GM21447 (cell line): ENCODE measurements around the gene PPP2R5B.
A peak's percentile ranks its signal among the peaks of the same experiment; 100 is the strongest.

Experiments
- ATAC-seq: cut with Tn5 transposase; IDR thresholded peaks from one replicate; pipeline ENCODE4 v1.9.1; 2021; ENCODE audit not compliant: unreplicated experiment

The PPP2R5B gene

GRCh38 chr11:64888729-64889511 lies 35.6 kb upstream of the PPP2R5B start:
- no peak for ATAC-seq

GRCh38 chr11:64890522-64890939 lies 34.0 kb upstream of the PPP2R5B start:
- ATAC-seq = no peak

- ATAC-seq = no peak
These were observed 33.2 kb upstream of the PPP2R5B start for GRCh38 chr11:64891215-64891848.

- no peak for ATAC-seq
These were observed 32.6 kb upstream of the PPP2R5B start for GRCh38 chr11:64891880-64892279.

DNA sequence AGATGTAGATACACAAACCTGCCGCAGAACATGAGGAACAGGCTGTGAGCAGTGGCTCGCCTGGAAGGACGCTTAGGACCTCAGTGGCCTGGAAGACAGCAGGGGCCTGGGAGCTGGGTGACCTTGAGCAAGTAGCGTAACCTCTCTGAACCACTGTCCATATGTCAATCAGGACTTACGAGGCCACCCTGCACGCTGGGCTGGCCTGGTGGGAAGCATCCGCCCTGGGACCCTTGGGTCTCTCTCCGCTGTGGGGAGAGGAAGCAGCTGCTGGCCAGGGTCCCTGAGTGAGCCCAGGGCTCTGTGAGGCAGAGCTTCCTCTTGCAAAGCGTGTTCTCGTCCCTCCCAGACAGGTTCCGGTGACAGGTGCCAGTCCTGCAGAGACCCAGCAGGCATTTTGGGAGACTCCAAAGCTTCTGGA lies 32.1 kb upstream of the PPP2R5B start:
- no peak for ATAC-seq

- ATAC-seq = no peak
These were observed 31.7 kb upstream of the PPP2R5B start for GRCh38 chr11:64892838-64893193.

GRCh38 chr11:64893194-64894069 lies 31.1 kb upstream of the PPP2R5B start:
- no peak for ATAC-seq

- ATAC-seq = peak; percentile 80
These were observed 30.2 kb upstream of the PPP2R5B start for GRCh38 chr11:64894070-64894811.

DNA sequence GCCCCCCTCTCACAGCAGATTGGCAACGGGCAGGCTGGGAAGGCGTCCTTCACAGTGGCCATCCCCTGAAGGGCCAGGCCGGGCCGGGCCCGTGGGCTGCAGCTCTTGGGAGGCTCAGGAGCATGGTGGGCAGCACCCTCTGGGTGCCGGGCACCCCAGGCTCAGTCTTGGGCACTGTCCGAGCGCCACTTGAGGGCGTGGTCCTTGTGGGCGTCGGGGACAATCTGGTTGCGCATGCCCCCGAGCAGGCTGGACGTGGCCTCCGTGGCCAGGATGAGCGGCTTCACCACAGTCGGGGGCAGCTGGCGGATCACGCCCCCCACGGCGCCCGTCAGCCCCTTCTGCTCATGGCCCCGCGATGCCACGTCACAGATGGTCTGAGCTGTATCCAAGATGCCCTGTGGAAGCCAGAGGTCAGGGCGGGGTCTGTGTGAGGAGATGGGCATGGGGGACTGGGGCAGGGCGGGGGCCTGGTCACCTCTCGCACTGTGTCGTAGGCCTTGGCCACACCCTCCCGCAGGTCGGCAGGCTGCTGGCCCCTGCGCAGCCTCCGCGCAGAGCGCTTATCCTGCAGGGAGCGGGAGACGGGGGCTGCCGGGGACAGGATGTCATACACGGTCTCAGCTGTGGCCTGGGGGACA lies 29.6 kb upstream of the PPP2R5B start:
- no peak for ATAC-seq

- no peak for ATAC-seq
These were observed 28.0 kb upstream of the PPP2R5B start for GRCh38 chr11:64896448-64897022.

- ATAC-seq = no peak
These were observed 27.0 kb upstream of the PPP2R5B start for GRCh38 chr11:64897381-64898075.

GRCh38 chr11:64898076-64898445 lies 26.4 kb upstream of the PPP2R5B start:
- ATAC-seq = no peak

- no peak for ATAC-seq
These were observed 25.9 kb upstream of the PPP2R5B start for GRCh38 chr11:64898541-64898940.

GRCh38 chr11:64900263-64900678 lies 24.2 kb upstream of the PPP2R5B start:
- ATAC-seq = no peak

DNA sequence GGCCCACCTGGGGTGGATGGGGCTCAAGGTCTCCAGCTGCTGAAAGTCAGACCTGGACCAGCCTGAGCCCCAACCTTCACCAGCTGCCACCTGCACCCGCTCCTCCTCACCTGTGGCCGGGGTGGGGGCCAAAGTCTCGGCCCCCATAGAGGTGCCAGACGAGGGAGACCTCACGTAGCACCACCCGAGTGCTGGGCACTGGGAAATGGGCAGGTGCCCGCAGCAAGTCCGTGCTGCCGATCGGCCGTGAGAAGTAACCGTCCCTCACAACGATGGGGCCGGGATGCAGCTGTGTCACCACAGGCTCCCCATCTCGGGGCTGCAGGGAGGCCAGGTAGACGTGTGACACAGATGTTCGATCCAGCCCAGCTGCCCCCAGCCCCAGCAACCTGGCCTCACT lies 23.7 kb upstream of the PPP2R5B start:
- ATAC-seq = no peak

- no peak for ATAC-seq
These were observed 22.2 kb upstream of the PPP2R5B start for GRCh38 chr11:64902102-64902900.

DNA sequence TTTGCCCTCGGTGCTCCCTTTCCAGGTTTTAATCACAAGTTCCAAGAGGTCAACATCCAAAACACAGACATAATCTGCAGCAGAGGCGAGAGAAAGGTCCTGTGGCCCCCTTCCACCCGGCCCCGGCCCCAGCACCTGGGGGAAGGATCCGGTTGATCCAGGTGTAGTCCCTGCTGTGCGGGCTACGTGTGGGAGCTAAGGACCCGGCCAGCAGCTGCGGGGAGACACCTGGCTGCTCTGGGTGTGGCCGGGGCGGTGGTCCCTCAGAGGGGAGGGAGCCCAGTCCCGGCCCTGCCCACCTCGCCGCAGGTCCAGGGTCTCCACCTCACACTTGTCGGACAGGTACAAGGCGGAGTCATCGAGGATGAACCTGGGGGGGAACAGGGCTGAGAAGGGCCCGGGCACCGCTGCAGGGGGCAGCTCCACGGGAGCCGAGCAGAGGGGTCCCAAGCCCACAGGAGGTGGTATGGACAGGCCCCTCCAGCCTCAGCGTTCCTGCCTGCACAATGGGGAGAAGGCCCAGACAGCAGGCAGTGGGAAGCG lies 21.1 kb upstream of the PPP2R5B start:
- ATAC-seq = no peak

DNA sequence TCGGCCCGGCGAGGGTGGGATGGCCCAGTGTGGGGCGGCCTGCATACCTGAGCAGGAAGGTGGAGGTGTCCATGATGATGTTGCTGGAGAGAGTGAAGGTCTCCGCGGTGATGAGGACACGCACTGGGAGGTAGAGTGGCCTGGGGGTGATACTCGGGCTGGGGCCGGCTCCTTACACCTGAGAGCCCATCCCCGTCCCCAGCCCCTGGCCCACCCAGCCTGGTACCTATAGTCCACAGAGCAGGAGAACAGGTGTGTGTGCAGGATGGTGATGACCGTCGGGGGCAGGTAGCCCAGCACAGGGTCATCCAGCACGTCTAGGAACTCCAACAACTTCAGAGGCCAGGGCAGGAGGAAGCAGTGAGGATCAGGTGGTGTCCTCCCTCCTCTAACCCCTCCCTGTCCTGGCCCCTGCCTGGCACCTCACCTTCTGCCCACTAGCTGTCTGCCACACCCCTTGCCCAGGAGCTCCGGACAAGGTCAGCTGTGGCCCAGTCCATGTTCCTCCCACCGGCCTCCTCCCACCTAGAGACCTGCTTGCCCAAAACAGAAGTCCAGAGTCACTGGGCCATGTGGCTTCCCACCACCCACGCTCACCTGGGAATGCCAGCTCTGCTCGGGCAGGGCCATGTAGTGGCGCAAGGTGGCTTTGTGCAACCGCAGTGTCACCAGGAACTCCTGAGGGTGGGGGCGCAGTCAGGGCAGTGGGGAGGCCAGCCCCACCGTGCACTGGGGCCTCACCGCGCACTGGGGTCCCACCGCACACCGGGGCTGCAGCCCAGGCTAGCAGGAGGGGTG lies 18.8 kb upstream of the PPP2R5B start:
- ATAC-seq = no peak
